Thyroid gland (tissue), 4 donors: ENCODE data around the gene PEPD. TPM values are rescaled to one million over a fixed set of nuclear protein-coding genes. Genes with fewer than 3 reads are reported as not detected.

Source experiments
- DNase-seq, 2 donors: peaks; one replicate each; pipeline ENCODE4 v3.0.0-alpha.2; 2019
- H3K27ac ChIP-seq, 3 donors: fragments of 200-600 bp; sonication (generic); 1 replicate in 2 of 3; 2 replicates in 1 of 3; pipeline ENCODE4 v1.5.1; 2016 to 2019; ENCODE audit warnings: mild to moderate bottlenecking in 1 of 3, moderate library complexity in 1 of 3
- H3K27me3 ChIP-seq: fragments of 200-600 bp; sonication (generic); one replicate; pipeline ENCODE4 v1.5.1; 2019
- H3K36me3 ChIP-seq, 2 donors: fragments of 200-600 bp; sonication (generic); one replicate each; pipeline ENCODE4 v1.5.1; 2016 to 2019
- H3K4me1 ChIP-seq, 2 donors: fragments of 200-600 bp; sonication (generic); one replicate each; pipeline ENCODE4 v1.5.1; 2017 to 2019
- H3K4me3 ChIP-seq, 3 donors: fragments of 200-600 bp; sonication (generic); replicated peaks in 1 of 3; 1 replicate in 2 of 3; 2 replicates in 1 of 3; pipeline ENCODE4 v1.5.1; 2016; ENCODE audit warnings: mild to moderate bottlenecking in 1 of 3
- H3K9me3 ChIP-seq: fragments of 200-600 bp; sonication (generic); one replicate; pipeline ENCODE4 v1.5.1; 2017
- POLR2A ChIP-seq, 2 donors: fragments of 450-650 bp; IDR thresholded peaks; one replicate each; pipeline ENCODE4 v1.6.1; 2017; ENCODE audit warnings: antibody characterized with exemption in 2 of 2, mild to moderate bottlenecking in 2 of 2, moderate library complexity in 1 of 2
- WGBS, 2 donors: methylation state at CpG; one replicate each; pipeline ENCODE4 v1.1.5; 2017; 5-methylcytosine and 5-hydroxymethylcytosine counted together
- intact Hi-C: fragments of 100-400 bp; cut with DNase I; formaldehyde crosslinking; loops from one replicate; pipeline ENCODE4 v1.15.1; 2023
- total RNA-seq, 4 donors: library from RNA; depleted of rRNA; stranded (reverse); fragments of >200 nt; gene quantifications; one replicate each; pipeline ENCODE4 v1.2.3, GENCODE V29; 2016
- TF ChIP-seq, protein P1 (sequence below), 6 experiments: fragments of 200-600 bp in 3 of 6; fragments of 450-650 bp in 3 of 6; sonication (generic) in 3 of 6; IDR thresholded peaks; one replicate each; pipeline ENCODE4 v1.5.1; 2016 to 2019; ENCODE audit warnings: antibody characterized with exemption in 6 of 6, mild to moderate bottlenecking in 2 of 6, inconsistent platforms in 1 of 6, moderate library complexity in 1 of 6

The PEPD gene
- total RNA-seq, 4 donors from 2014 or later = 76.8 to 121 (median 102) TPM

DNA sequence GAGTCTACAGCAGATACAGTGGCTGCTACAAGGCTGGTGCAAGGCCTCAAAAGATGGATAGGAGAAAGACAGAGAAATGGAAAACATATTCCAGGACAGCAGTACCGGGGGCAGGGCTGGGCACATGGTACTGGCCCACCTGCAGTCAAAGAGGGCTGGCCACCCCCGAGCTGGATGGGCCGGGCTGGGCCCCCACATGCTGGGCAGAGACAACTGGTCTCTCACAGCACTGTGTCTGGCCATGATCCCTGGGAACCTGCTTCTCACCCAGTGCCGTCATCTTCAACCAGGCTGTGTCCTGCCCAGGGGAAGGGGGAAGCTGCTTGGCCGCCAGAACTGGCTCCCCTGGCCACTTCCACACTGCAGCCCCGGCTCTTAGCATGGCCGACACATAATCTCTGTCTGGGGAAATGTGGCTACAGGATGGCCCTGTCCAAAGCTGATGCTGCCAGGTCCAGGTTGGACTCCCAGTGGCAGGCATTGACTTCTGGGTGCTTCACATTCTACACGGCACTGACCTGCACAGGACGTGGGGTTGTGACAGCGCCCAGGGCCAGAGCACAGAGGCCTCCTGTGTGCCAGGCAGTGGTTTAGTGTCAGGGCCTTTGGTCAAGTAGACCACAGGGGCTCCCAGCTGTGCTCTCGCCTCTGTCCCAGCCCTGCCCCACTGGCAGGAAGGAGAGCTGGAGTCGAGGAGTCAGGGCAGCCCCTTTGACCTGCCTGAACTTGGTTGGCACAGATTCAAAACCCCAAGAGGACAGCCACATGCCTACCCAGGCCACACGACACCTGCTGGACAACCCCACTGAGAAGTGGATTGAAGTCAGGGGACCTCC, 21.7 kb downstream of the PEPD start:
- 82 to 86% methylated on average over 8 to 12 of the region's 13 CpGs for WGBS, 2 donors
- H3K4me1 ChIP-seq = no peaks in the 10 kb centered on the region
- intact Hi-C loops = no loop called here
- H3K9me3 ChIP-seq = no peaks in the 10 kb centered on the region
- H3K27me3 ChIP-seq = no peaks in the 10 kb centered on the region
- peaks cover 12 to 13% of the 10 kb centered on the region in 2 donors for H3K36me3 ChIP-seq
- TF ChIP-seq, protein P1, sequence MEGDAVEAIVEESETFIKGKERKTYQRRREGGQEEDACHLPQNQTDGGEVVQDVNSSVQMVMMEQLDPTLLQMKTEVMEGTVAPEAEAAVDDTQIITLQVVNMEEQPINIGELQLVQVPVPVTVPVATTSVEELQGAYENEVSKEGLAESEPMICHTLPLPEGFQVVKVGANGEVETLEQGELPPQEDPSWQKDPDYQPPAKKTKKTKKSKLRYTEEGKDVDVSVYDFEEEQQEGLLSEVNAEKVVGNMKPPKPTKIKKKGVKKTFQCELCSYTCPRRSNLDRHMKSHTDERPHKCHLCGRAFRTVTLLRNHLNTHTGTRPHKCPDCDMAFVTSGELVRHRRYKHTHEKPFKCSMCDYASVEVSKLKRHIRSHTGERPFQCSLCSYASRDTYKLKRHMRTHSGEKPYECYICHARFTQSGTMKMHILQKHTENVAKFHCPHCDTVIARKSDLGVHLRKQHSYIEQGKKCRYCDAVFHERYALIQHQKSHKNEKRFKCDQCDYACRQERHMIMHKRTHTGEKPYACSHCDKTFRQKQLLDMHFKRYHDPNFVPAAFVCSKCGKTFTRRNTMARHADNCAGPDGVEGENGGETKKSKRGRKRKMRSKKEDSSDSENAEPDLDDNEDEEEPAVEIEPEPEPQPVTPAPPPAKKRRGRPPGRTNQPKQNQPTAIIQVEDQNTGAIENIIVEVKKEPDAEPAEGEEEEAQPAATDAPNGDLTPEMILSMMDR (IDR thresholded peaks at IDR 0.05) = no peak
- TF ChIP-seq POLR2A (IDR thresholded peaks at IDR 0.05) = no peak
- no peak for DNase-seq
- no peak overlapping the region for H3K27ac ChIP-seq
- no peak overlapping the region for H3K4me3 ChIP-seq

DNA sequence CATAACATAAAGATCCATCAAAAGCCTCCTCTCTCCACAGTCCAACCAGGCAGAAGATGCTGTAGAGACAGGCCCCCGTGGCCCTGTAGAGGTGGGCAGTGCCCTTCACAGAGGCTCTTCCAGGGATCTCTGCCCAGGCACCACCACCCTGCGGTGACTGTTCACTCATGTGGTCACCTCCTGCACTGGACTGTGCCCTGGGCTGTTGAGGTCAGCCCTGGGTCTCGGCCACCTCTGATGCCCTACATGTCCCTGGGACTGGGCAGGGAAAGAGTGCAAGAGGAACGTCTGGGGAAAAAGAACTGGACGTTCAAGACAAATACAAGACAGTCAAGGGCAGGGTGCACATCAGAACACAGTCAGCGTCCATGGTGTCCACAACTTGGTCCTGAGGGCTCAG, 22.3 kb downstream of the PEPD start:
- 78 to 79% methylated on average over 6 of the region's 6 CpGs for WGBS, 2 donors
- TF ChIP-seq, protein P1 (IDR thresholded peaks at IDR 0.05) = no peak
- TF ChIP-seq POLR2A (IDR thresholded peaks at IDR 0.05) = no peak
- no peaks in the 10 kb centered on the region for H3K4me1 ChIP-seq
- no peak for DNase-seq
- H3K27ac ChIP-seq = no peak overlapping the region
- H3K4me3 ChIP-seq = no peak overlapping the region
- intact Hi-C loops = no loop called here
- no peaks in the 10 kb centered on the region for H3K27me3 ChIP-seq
- no peaks in the 10 kb centered on the region for H3K9me3 ChIP-seq
- peaks cover 12 to 13% of the 10 kb centered on the region in 2 donors for H3K36me3 ChIP-seq

DNA sequence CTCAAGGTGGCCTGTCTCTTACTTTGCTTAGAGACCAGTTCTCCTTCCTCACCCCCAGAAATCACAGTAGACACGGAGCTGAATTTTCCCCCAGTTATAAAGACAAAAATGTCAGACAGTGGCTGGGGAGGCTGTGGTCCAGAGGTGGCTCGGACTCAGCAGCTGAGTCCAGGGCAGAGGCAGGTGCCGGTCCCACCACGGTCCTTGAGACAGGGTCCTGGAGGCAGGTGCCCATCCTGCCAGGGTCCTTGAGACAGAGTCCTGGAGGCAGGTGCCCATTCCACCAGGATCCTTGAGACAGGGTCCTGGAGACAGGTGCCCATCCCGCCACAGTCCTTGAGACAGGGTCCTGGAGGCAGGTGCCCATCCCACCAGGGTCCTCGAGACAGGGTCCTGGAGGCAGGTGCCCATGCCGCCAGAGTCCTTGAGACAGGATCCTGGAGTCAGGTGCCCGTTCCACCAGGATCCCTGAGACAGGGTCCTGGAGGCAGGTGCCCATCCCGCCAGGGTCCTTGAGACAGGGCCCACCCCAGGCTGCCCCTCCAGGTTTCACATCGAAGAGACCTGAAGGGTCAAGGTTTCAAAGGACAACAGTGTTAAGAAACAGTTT, 23.1 kb downstream of the PEPD start:
- no peak overlapping the region for H3K4me3 ChIP-seq
- no peak for TF ChIP-seq POLR2A (IDR thresholded peaks at IDR 0.05)
- TF ChIP-seq, protein P1 (IDR thresholded peaks at IDR 0.05) = no peak
- 93 to 94% methylated on average over 7 to 10 of the region's 10 CpGs for WGBS, 2 donors
- no peak for DNase-seq
- intact Hi-C loops = no loop called here
- H3K27ac ChIP-seq = no peak overlapping the region
- H3K36me3 ChIP-seq = peaks cover 12 to 13% of the 10 kb centered on the region in 2 donors
- H3K4me1 ChIP-seq = no peaks in the 10 kb centered on the region
- no peaks in the 10 kb centered on the region for H3K9me3 ChIP-seq
- no peaks in the 10 kb centered on the region for H3K27me3 ChIP-seq

- Histone ChIP-seq H3K4me1 (no peaks in the 10 kb centered on the region), H3K9me3 (no peaks in the 10 kb centered on the region), H3K4me3 (no peak overlapping the region), H3K27ac (no peak overlapping the region), H3K36me3 (peaks cover 12 to 13% of the 10 kb centered on the region in 2 donors), H3K27me3 (no peaks in the 10 kb centered on the region)
- no peak for DNase-seq
- WGBS, 2 donors = 93 to 96% methylated on average over 4 to 6 of the region's 12 CpGs
- TF ChIP-seq, protein P1 (IDR thresholded peaks at IDR 0.05) = no peak
- no peak for TF ChIP-seq POLR2A (IDR thresholded peaks at IDR 0.05)
- intact Hi-C loops = no loop called here
These were observed 23.8 kb downstream of the PEPD start for GRCh38 chr19:33497778-33498175.
